ENCODE data around the gene FUT8. TPM values are rescaled to one million over a fixed set of nuclear protein-coding genes. Genes with fewer than 3 reads are reported as not detected.

Gene FUT8
- total and polyA plus RNA-seq, 2 of the 8 experiments (the other 6 are each of a cell fraction or from before 2014, with no cell fraction given): 10.5 to 25.1 TPM

DNA sequence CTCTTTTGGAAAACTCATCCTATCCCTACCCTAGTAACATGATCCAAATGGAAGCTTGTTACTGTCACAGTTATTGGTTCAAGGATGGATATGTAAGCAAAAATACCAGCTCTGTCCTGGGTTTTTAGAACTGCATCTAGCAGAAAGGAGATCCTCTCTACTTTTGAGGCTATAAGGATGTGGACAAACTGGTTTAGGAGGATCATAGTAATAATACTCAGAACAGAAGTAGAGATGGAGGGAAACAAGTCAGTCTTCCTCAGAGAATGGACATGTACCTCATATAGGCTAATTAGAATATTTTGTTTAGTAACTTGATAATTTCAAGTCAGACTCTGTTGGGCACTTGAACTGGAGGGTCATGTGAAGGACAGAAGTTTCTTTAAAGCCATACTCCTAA, 26.6 kb downstream of the FUT8 start:
- no peaks in the 10 kb centered on the region; a peak in 2 of 7 replicates for H3K4me1 ChIP-seq (replicated peaks in 1 of 4; ENCODE audit: control insufficient read depth in 3 of 4, insufficient read depth in 4 of 4, low read length in 3 of 4)
- no peak overlapping the region for H4K8ac ChIP-seq (ENCODE audit: extremely low read depth, insufficient read depth, low read length)
- no peak overlapping the region for H2BK120ac ChIP-seq (replicated peaks; ENCODE audit: low read depth, low read length)
- no peak overlapping the region for H2BK15ac ChIP-seq (ENCODE audit: low read length)
- H2BK5ac ChIP-seq (ENCODE audit: low read depth, low read length): no peak overlapping the region
- H3K36me3 ChIP-seq (ENCODE audit: control insufficient read depth in 2 of 4, insufficient read depth in 4 of 4, low read length in 3 of 4): peaks cover 0 to 8% (median 2%) of the 10 kb centered on the region in 4 experiments; a peak in 2 of 8 replicates
- POLR2A ChIA-PET (ENCODE audit: partially characterized antibody): no interaction called here
- no peak overlapping the region for H3K4me2 ChIP-seq (ENCODE audit: insufficient read depth in 1 of 2, low read depth in 2 of 2, low read length in 2 of 2)
- H2AK5ac ChIP-seq (ENCODE audit: low read depth, low read length): no peak overlapping the region
- no peak for DNase-seq (ENCODE audit: low read depth in 1 of 2, low spot score in 2 of 2)
- H3K4ac ChIP-seq (replicated peaks; ENCODE audit: insufficient read length, low read depth, low read length): no peak overlapping the region
- no peak overlapping the region for H2BK12ac ChIP-seq (ENCODE audit: low read depth, low read length)
- CTCF ChIA-PET (ENCODE audit: partially characterized antibody): no interaction called here
- no peak overlapping the region for H4K91ac ChIP-seq (replicated peaks; ENCODE audit: insufficient read length, low read length)
- no peak overlapping the region for H3K9ac ChIP-seq (replicated peaks in 1 of 4; ENCODE audit: extremely low read depth in 1 of 4, low read depth in 3 of 4, low read length in 3 of 4)
- no peak overlapping the region for H3K27ac ChIP-seq (ENCODE audit: low read depth, low read length)
- H3K27me3 ChIP-seq (replicated peaks in 1 of 4; ENCODE audit: control insufficient read depth in 3 of 4, extremely low read depth in 1 of 4, insufficient read depth in 3 of 4, low read length in 3 of 4): no peaks in the 10 kb centered on the region
- no peak for FAIRE-seq
- no peak overlapping the region for H3K56ac ChIP-seq (replicated peaks; ENCODE audit: insufficient read length, low read depth, low read length)
- H3K23me2 ChIP-seq (ENCODE audit: low read depth, low read length): no peaks in the 10 kb centered on the region
- no peak overlapping the region for H3K4me3 ChIP-seq (ENCODE audit: extremely low read depth in 1 of 4, insufficient read depth in 2 of 4, low read depth in 3 of 4, low read length in 4 of 4)
- no peak overlapping the region for H3K14ac ChIP-seq (ENCODE audit: insufficient read length)
- no peak overlapping the region for H2AFZ ChIP-seq (ENCODE audit: low read length)
- peaks cover 0 to 9% of the 10 kb centered on the region in 2 experiments; a peak in 1 of 4 replicates for H3K79me2 ChIP-seq (ENCODE audit: control insufficient read depth in 1 of 2, insufficient read depth in 2 of 2, low read length in 2 of 2)
- H3K79me1 ChIP-seq (ENCODE audit: low read depth, low read length): no peaks in the 10 kb centered on the region
- no peak overlapping the region for H3K18ac ChIP-seq (ENCODE audit: extremely low read depth, low read length)
- peaks cover 4 to 11% of the 10 kb centered on the region in 2 experiments for H3K9me3 ChIP-seq (ENCODE audit: insufficient read depth in 2 of 2, low read depth in 1 of 2, low read length in 1 of 2)
- no peak overlapping the region for H4K5ac ChIP-seq (ENCODE audit: insufficient read length, low read depth, low read length)
- no peak overlapping the region for H3K23ac ChIP-seq (ENCODE audit: insufficient read length)
- H4K20me1 ChIP-seq (replicated peaks in 1 of 2; ENCODE audit: control insufficient read depth in 1 of 2, insufficient read depth in 2 of 2, low read length in 2 of 2): no peaks in the 10 kb centered on the region
- no peak overlapping the region for H2BK20ac ChIP-seq (ENCODE audit: low read length)
- TF ChIP-seq RBBP5 (IDR thresholded peaks at IDR 0.05; ENCODE audit: borderline replicate concordance, low read depth, low read length) (no peak), CEBPB (IDR thresholded peaks at IDR 0.05; ENCODE audit: low read depth, low read length) (no peak)
- TF ChIP-seq, protein P1, sequence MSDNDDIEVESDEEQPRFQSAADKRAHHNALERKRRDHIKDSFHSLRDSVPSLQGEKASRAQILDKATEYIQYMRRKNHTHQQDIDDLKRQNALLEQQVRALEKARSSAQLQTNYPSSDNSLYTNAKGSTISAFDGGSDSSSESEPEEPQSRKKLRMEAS (IDR thresholded peaks at IDR 0.05): no peak
- TF ChIP-seq, protein P2, sequence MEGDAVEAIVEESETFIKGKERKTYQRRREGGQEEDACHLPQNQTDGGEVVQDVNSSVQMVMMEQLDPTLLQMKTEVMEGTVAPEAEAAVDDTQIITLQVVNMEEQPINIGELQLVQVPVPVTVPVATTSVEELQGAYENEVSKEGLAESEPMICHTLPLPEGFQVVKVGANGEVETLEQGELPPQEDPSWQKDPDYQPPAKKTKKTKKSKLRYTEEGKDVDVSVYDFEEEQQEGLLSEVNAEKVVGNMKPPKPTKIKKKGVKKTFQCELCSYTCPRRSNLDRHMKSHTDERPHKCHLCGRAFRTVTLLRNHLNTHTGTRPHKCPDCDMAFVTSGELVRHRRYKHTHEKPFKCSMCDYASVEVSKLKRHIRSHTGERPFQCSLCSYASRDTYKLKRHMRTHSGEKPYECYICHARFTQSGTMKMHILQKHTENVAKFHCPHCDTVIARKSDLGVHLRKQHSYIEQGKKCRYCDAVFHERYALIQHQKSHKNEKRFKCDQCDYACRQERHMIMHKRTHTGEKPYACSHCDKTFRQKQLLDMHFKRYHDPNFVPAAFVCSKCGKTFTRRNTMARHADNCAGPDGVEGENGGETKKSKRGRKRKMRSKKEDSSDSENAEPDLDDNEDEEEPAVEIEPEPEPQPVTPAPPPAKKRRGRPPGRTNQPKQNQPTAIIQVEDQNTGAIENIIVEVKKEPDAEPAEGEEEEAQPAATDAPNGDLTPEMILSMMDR (IDR thresholded peaks at IDR 0.05; ENCODE audit: control extremely low read depth in 1 of 3, insufficient read depth in 1 of 3, low read depth in 1 of 3, low read length in 3 of 3): no peak

Measured in H1 (cell line).